Measurements from ENCODE around the gene PAPSS2. TPM values are rescaled to one million over a fixed set of nuclear protein-coding genes. Genes with fewer than 3 reads are reported as not detected.

PAPSS2 gene
- total and polyA plus RNA-seq, 2 donors (not counting 1 experiment from before 2014, with no cell fraction given), result 102 to 286 TPM

- Histone ChIP-seq H3K4me1 (ENCODE audit: control insufficient read depth, extremely low read depth, insufficient read depth, low read length) (peaks cover 14% of the 10 kb centered on the region), H3K27ac (ENCODE audit: insufficient read depth, low read length) (no peak overlapping the region), H3K27me3 (ENCODE audit: control insufficient read depth, insufficient read depth, low read length) (no peaks in the 10 kb centered on the region), H3K79me2 (ENCODE audit: control insufficient read depth, insufficient read depth, low read length) (peaks cover 46% of the 10 kb centered on the region), H3K4me2 (ENCODE audit: extremely low read depth, insufficient read depth, low read length) (no peak overlapping the region), H4K20me1 (ENCODE audit: control insufficient read depth, extremely low read depth, insufficient read depth, low read length) (no peaks in the 10 kb centered on the region), H2AFZ (ENCODE audit: low read length) (no peak overlapping the region), H3K9ac (ENCODE audit: insufficient read depth, low read length) (no peak overlapping the region), H3K36me3 (ENCODE audit: control insufficient read depth, insufficient read depth, low read length) (peaks cover 1% of the 10 kb centered on the region), H3K9me3 (ENCODE audit: control insufficient read depth, insufficient read depth, low read depth, low read length) (no peaks in the 10 kb centered on the region), H3K4me3 (replicated peaks in 1 of 4; ENCODE audit: control extremely low read depth in 1 of 4, insufficient read depth in 1 of 4, low read depth in 3 of 4, low read length in 4 of 4) (no peak overlapping the region)
- no peak for DNase-seq (ENCODE audit: low read depth in 2 of 2)
- TF ChIP-seq, protein P1, sequence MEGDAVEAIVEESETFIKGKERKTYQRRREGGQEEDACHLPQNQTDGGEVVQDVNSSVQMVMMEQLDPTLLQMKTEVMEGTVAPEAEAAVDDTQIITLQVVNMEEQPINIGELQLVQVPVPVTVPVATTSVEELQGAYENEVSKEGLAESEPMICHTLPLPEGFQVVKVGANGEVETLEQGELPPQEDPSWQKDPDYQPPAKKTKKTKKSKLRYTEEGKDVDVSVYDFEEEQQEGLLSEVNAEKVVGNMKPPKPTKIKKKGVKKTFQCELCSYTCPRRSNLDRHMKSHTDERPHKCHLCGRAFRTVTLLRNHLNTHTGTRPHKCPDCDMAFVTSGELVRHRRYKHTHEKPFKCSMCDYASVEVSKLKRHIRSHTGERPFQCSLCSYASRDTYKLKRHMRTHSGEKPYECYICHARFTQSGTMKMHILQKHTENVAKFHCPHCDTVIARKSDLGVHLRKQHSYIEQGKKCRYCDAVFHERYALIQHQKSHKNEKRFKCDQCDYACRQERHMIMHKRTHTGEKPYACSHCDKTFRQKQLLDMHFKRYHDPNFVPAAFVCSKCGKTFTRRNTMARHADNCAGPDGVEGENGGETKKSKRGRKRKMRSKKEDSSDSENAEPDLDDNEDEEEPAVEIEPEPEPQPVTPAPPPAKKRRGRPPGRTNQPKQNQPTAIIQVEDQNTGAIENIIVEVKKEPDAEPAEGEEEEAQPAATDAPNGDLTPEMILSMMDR (conservative IDR thresholded peaks at IDR 0.05 in 1 of 2, IDR thresholded peaks at IDR 0.05 in 1 of 2; ENCODE audit: low read depth in 1 of 2, low read length in 2 of 2), result no peak
- TF ChIP-seq EZH2 (IDR thresholded peaks at IDR 0.05; ENCODE audit: low read length, missing control alignments), result no peak
These were observed 17.9 kb downstream of the PAPSS2 start for GRCh38 chr10:87677595-87677994.

DNA sequence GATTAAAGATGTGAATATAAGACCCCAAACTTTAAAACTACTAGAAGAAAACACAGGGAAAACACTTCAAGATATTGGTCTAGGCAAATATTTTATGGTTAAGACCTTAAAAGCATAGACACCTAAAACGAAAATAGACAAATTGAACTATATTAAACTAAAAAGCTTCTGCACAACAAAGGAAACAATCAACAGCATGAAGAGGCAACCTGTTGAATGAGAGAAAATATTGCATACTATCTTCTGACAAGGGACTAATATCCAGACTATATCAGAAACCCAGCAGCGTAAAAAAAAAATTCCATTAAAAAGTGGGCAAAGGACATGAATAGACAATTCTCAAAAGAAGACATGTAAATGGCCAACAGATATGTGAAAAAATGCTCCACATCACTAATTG, 18.6 kb downstream of the PAPSS2 start:
- Histone ChIP-seq H3K36me3 (ENCODE audit: control insufficient read depth, insufficient read depth, low read length) (peaks cover 1% of the 10 kb centered on the region), H2AFZ (ENCODE audit: low read length) (no peak overlapping the region), H3K79me2 (ENCODE audit: control insufficient read depth, insufficient read depth, low read length) (peaks cover 41% of the 10 kb centered on the region), H3K27ac (ENCODE audit: insufficient read depth, low read length) (no peak overlapping the region), H4K20me1 (ENCODE audit: control insufficient read depth, extremely low read depth, insufficient read depth, low read length) (no peaks in the 10 kb centered on the region), H3K9ac (ENCODE audit: insufficient read depth, low read length) (no peak overlapping the region), H3K9me3 (ENCODE audit: control insufficient read depth, insufficient read depth, low read depth, low read length) (no peaks in the 10 kb centered on the region), H3K4me2 (ENCODE audit: extremely low read depth, insufficient read depth, low read length) (no peak overlapping the region), H3K27me3 (ENCODE audit: control insufficient read depth, insufficient read depth, low read length) (no peaks in the 10 kb centered on the region), H3K4me3 (replicated peaks in 1 of 4; ENCODE audit: control extremely low read depth in 1 of 4, insufficient read depth in 1 of 4, low read depth in 3 of 4, low read length in 4 of 4) (no peak overlapping the region), H3K4me1 (ENCODE audit: control insufficient read depth, extremely low read depth, insufficient read depth, low read length) (peaks cover 14% of the 10 kb centered on the region)
- TF ChIP-seq, protein P1 (conservative IDR thresholded peaks at IDR 0.05 in 1 of 2, IDR thresholded peaks at IDR 0.05 in 1 of 2; ENCODE audit: low read depth in 1 of 2, low read length in 2 of 2), result no peak
- no peak for TF ChIP-seq EZH2 (IDR thresholded peaks at IDR 0.05; ENCODE audit: low read length, missing control alignments)
- DNase-seq (ENCODE audit: low read depth in 2 of 2), result no peak

- TF ChIP-seq, protein P1 (conservative IDR thresholded peaks at IDR 0.05 in 1 of 2, IDR thresholded peaks at IDR 0.05 in 1 of 2; ENCODE audit: low read depth in 1 of 2, low read length in 2 of 2), result no peak
- TF ChIP-seq EZH2 (IDR thresholded peaks at IDR 0.05; ENCODE audit: low read length, missing control alignments), result no peak
- H3K27ac ChIP-seq (ENCODE audit: insufficient read depth, low read length), result no peak overlapping the region
- DNase-seq (ENCODE audit: low read depth in 2 of 2), result no peak
- no peaks in the 10 kb centered on the region for H3K27me3 ChIP-seq (ENCODE audit: control insufficient read depth, insufficient read depth, low read length)
- no peak overlapping the region for H3K4me3 ChIP-seq (replicated peaks in 1 of 4; ENCODE audit: control extremely low read depth in 1 of 4, insufficient read depth in 1 of 4, low read depth in 3 of 4, low read length in 4 of 4)
- H3K4me1 ChIP-seq (ENCODE audit: control insufficient read depth, extremely low read depth, insufficient read depth, low read length), result no peaks in the 10 kb centered on the region
- H4K20me1 ChIP-seq (ENCODE audit: control insufficient read depth, extremely low read depth, insufficient read depth, low read length), result no peaks in the 10 kb centered on the region
- H3K9ac ChIP-seq (ENCODE audit: insufficient read depth, low read length), result no peak overlapping the region
- peaks cover 47% of the 10 kb centered on the region for H3K79me2 ChIP-seq (ENCODE audit: control insufficient read depth, insufficient read depth, low read length)
- peaks cover 2% of the 10 kb centered on the region for H3K36me3 ChIP-seq (ENCODE audit: control insufficient read depth, insufficient read depth, low read length)
- no peak overlapping the region for H3K4me2 ChIP-seq (ENCODE audit: extremely low read depth, insufficient read depth, low read length)
- no peaks in the 10 kb centered on the region for H3K9me3 ChIP-seq (ENCODE audit: control insufficient read depth, insufficient read depth, low read depth, low read length)
- H2AFZ ChIP-seq (ENCODE audit: low read length), result no peak overlapping the region
These were observed 23.7 kb downstream of the PAPSS2 start for GRCh38 chr10:87683356-87683755.
